HG03354 (cell line): ENCODE data around the gene VGLL3.
"Not testable (repeated sequence)": the region's sequence is repeated elsewhere in the genome, so short reads cannot be mapped to it uniquely, and the experiment has no call there.

ENCODE experiments used
- ATAC-seq: cut with Tn5 transposase; IDR thresholded peaks from one replicate; pipeline ENCODE4 v1.9.1; 2021; ENCODE audit warnings: mild to moderate bottlenecking; ENCODE audit not compliant: unreplicated experiment, poor library complexity, severe bottlenecking

The VGLL3 gene, protein sequence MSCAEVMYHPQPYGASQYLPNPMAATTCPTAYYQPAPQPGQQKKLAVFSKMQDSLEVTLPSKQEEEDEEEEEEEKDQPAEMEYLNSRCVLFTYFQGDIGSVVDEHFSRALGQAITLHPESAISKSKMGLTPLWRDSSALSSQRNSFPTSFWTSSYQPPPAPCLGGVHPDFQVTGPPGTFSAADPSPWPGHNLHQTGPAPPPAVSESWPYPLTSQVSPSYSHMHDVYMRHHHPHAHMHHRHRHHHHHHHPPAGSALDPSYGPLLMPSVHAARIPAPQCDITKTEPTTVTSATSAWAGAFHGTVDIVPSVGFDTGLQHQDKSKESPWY

DNA sequence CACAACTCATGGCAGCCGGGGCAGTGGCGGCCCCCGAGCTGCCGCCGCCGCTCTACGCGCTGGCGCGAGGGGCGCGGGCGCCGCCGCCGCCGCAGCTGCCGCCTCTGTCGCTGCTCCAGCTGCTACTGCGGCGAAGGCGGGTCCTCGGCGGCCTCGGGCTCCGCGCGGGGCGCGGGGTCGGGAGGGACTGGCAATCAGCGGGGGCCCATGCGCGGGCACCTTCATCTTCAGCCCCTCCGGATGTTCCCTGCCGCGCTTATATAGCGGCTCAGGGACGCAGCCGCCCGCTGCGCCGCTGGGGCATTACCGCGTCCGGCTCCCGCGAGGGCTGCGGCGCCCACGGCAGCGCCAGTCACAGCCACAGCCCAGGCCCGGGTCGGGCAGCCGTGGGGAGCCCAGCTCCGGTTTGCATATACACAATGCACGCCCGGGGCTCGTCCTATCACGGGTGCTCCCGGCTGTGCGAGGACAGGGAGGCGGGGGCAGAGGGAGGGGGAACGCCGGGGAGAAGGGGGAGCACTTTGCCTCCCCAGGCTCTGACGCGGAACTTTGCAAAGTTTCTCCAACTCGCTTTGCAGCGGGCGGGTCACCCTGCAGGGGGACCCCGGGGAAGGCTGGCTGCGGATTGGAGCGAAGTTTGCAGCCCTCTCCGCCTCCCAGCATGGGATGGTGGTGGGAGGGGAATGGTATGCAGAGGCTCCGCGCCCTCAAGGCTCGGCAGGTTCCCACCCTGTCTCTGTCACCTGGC lies at the start of gene VGLL3:
TSS of gene VGLL3 (minus strand) at position 416 of the 748 bp plus-strand sequence. CDS start at position 10, 406 bp downstream.
- peak; percentile 53 for ATAC-seq

DNA sequence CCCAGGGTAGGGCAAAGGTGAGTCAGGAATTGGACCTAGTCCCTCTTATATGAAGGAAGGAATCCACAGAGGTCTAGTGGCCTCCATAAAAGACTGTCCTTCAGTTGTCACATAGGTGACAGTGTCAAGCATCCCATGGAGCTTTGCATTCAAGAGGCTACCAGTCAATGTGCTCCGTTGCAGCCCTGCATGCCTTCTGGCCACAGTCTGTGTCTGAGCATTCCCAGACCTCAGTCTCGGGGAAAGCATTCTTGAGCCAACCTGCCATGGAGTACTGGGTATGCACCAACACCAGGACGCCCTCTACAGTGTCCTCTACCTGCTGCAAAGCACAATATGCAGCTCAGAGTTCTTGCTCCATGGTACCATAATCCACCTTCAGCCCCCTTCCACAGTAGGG lies 46.7 kb upstream of the VGLL3 start:
- no peak for ATAC-seq

- no peak for ATAC-seq
These were observed 45.7 kb upstream of the VGLL3 start for GRCh38 chr3:87036671-87037070.

- no peak for ATAC-seq
These were observed 44.4 kb upstream of the VGLL3 start for GRCh38 chr3:87035339-87035738.

DNA sequence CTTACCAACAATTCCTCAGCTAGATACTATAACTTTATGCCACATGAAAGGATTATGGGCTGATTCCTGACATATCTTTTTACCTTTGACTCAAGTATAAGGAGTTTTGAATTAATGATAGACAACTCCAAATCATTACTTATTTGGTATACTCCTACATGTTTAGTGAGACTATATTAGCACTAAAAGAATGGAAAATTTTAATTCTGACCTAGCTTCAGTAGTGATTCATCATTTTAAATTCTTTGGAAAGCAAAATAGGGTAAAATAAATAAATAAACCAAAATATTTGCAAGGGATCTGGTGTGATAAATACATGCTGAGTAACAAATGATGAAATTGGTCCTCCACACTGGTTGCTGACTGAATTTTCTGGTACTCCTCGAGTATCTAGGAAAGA lies 42.3 kb upstream of the VGLL3 start:
- no peak for ATAC-seq

- no peak for ATAC-seq
These were observed 35.0 kb upstream of the VGLL3 start for GRCh38 chr3:87025661-87026645.

DNA sequence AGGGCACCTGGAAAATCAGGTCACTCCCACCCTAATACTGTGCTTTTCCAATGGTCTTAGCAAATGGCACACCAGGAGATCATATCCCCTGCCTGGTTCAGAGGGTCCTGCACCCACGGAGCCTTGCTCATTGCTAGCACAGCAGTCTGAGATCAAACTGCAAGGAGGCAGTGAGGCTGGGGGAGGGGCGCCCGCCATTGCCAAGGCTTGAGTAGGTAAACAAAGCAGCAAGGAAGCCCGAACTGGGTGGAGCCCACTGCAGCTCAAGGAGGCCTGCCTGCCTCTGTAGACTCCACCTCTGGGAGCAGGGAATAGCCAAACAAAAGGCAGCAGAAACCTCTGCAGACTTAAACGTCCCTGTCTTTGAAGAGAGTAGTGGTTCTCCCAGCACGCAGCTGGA lies 26.4 kb upstream of the VGLL3 start:
- not testable (repeated sequence) for ATAC-seq

DNA sequence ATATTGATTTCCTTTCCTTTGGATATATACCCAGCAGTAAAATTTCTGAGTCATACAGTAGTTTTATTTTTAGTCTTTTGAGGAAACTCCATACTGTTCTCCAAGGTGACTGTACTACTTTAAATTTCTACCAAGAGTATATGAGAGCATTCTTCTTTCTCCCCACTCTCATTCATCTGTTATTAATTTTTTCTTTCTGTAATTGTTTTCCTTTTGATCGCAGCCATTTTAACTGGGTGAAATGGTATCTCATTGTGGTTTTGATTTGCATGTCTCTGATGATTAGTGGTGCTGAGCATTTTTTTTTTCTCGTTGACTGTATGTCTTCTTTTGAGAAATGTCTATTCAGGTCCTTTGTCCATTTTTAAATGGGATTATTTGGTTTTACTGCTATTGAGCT lies 18.3 kb upstream of the VGLL3 start:
- no peak for ATAC-seq

DNA sequence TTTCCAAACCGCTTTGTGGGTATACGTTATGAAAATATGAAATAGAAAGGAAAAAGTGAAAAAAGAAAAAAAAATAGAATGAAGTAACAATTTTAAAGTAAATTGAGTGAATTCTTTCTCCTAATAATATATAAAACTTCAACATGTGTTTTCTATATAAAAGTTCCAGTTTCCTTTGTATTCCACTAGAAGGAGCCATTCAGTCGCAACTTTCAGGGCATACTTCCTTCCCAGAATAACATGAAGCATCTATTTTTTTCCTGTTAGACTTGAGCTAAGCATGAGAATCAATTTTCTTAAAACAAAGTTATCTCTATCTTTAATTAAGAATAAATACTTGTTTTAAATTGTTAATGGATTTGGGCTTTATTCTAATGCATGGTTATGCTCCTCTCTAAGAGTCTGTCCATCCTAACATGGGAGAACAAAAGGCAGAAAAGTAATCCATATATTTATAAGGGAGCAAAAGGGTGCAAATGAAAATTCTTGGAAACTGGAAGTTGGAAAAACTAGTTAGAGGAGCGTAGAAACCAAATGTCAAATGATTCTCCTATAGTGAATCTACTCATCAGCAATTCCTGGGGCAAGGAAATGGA lies 16.0 kb upstream of the VGLL3 start:
- no peak for ATAC-seq

GRCh38 chr3:87004883-87005282 lies 13.9 kb upstream of the VGLL3 start:
- ATAC-seq: no peak

GRCh38 chr3:87002346-87002745 lies 11.4 kb upstream of the VGLL3 start:
- ATAC-seq: no peak

DNA sequence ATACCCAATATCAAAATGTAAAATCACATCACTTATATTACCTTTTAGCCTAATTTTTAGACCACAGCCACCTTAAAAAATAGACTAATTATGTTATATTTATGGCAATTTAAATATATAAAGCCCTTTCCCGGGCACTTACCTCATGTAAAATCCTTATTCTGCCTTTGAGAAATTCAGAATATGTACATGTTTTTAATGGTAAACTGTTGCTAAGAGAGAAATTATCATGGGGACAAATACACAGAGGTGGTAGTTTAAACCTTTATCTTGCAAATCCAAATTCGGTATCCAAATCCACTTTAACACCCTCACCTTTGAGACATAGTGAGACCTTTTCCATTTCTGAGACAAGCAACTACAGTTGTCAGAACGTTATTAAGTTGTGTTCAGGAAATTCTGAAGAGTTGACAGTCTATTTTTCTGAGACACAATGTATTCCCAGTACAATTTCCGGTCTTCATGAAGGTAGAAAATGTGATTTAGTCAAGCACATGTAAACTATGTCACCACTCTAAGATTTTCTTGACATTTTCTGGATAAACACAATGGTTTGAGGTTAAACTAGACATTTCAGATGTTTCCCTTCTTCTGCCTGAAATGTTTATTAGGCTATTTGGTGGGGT lies 10.6 kb upstream of the VGLL3 start:
- ATAC-seq: no peak

DNA sequence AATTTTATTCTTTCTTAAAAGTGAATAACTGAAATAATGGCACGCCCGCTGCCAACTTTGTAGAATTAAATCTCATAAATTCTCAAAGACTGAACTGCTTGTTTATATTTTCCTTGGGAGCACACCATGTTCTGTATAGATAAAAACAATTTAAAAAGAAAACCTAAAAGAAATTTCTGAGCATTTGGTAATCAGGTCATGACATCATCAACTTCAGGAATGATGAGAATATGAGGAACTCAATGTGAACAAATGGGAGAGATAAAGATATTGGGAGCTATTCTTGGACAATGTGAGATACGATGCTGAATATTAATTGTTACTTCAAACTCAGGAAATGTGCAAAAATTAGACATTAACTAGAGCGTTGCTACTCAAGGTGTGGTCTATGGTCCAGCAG lies 10.0 kb upstream of the VGLL3 start:
- ATAC-seq: no peak

DNA sequence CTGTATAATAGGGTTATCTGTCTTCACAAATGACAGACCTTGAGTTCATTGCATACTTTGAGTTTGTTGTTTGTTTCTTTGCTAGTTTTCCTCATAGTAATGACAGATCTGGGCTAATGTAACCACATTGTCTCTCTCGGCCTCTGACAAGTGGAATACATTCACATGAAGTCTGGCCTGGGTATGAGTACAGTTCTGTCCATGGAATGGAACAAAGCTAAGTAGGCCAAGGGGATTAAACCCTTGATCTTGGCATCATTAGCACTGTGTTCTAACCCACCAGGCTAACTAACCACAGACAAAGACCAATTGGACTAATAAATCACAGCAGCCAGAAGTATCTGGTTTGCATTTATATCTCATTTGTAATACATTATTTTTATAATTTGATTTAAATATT lies 7.6 kb upstream of the VGLL3 start:
- no peak for ATAC-seq

DNA sequence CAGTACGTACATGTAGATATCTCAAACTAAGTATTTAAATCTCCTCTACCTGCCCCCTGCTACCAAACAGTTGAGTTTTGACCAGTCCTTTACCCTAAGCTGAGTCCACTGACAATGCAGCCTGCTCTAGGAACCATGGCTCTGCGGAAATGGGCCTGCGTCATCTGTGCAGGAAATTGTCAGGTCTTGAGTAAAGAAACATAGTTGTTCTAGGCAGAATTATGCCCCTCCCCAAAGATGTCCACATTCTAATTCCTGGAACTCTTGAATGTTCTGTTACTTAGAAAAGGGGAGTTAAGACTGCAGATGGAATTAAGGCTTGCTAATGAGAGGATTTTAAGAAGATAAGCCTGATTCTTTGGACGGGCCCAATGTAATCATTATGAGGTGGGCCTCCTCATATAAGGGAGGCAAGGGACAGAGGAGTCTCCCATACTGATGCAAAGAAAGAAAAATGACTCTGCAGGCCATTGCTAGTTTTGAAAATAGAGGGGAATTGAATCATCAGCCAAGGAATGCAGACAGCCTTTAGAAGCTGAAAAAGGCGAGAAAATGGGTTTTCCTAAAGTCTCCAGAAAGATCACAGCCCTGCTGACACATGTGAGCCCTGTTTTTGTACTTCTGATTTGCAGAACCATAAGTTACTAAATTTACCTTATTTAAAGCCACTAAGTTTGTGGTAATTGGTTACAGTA lies 5.5 kb upstream of the VGLL3 start:
- ATAC-seq: no peak

GRCh38 chr3:86995537-86995936 lies 4.6 kb upstream of the VGLL3 start:
- ATAC-seq: no peak

DNA sequence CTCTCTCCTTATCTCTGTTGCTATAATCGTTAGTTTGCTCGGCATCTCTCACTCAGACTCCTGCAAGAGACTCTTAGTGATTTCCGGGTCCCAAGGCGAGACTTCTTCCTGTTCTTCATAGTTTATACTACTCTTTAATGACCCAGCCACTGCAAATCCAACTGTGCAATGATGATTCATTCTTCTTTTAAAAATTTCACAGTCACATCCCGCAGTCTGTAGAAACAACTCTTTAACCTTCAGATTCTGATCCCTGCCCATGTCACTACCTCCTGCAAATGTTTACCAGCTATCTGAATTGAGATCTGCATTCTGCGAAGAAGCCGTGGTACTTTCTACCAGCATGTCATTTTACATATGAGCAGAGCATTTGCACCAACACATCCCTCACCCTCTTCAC lies 2.8 kb upstream of the VGLL3 start:
- ATAC-seq: no peak

DNA sequence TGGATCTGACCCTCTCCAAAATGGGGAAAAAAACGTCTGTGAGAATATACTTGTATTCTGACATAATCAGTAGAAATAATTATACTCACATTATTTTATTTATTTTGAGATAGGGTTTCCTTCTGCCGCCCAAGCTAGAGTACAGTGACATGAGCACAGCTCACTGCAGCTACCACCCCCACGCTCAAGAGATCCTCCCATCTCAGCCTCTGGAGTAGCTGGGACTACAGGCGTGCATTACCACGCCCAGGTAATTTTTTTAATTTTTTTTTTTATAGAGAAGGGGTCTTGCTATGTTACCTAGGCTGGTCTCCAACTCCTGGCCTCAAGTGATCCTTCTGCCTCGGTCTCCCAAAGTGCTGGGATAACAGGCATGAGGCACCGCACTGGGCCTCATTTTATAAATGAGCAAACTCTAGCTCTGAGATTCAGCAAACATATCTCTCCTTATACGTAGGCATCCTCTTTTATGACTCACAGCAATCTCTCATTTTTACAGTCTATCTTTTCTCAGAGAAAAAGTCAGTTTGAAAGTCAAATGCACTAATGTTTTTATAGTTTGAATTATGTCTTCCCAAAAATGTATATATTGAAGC lies 989 bp upstream of the VGLL3 start:
- no peak for ATAC-seq

GRCh38 chr3:86991482-86991815 lies 500 bp upstream of the VGLL3 start:
- ATAC-seq: peak; percentile 9
